Stimulated activated CD4-positive, alpha-beta T cell treated with anti-CD3 and anti-CD28 coated beads, TNF-alpha, amount 100 ng/mL, for 24 hours (primary cell): ENCODE results near the gene TLCD4.
"Not testable (repeated sequence)": the region's sequence is repeated elsewhere in the genome, so short reads cannot be mapped to it uniquely, and the experiment has no call there.

Experiments used
- DNase-seq, 3 experiments: peaks; one replicate each; pipeline ENCODE4 v3.0.0-alpha.2; 2020; ENCODE audit warnings: low read depth in 3 of 3

TLCD4 gene

DNA sequence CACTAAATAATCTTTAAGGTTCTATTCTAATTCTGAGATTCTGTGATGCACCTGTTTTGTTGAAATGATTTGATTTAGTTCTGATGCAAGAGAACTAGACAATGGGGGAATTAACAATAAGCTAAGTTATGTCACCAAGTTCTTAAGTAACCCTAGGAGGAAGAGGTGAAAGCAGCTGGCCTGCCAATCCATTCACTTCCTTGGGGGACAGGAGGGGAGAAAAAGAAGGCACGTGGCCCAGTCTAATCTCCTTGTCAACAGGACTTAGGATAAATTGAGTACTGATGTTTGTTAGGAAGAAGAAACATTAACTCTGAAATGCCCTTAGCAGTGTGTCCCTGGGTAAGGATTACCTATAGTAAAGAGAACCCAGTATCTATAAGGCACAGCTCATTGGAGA lies 36.9 kb downstream of the TLCD4 start:
- DNase-seq, result no peak

DNA sequence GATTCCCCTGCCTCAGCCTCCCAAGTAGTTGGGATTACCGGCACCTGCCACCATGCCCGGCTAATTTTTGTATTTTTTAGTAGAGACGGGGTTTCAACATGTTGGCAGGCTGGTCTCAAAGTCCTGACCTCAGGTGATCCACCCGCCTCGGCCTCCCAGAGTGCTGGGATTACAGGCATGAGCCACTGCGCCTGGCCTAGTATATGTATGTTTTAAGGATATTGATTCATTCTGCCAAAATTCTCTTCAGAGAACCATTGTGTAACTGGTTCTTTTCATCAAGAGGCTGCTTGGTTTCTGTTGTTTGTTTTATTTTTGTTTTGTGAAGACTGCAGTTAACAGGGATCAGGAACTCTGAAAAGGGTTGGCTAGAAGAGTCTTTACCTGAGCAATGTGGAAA lies 48.4 kb downstream of the TLCD4 start:
- DNase-seq, result not testable (repeated sequence)
